ENCODE measurements around the gene KRT80. TPM values are rescaled to one million over a fixed set of nuclear protein-coding genes. Genes with fewer than 3 reads are reported as not detected.

KRT80 gene
- total and polyA plus RNA-seq, 7 donors: 0.11 to 14.0 (median 0.44) TPM

GRCh38 chr12:52204931-52205505, 13.2 kb upstream of the KRT80 start:
- peaks cover 5% of the 10 kb centered on the region for H3K4me1 ChIP-seq

GRCh38 chr12:52204095-52204930, 12.5 kb upstream of the KRT80 start:
- no peak for ATAC-seq
- H3K4me1 ChIP-seq: peaks cover 5% of the 10 kb centered on the region
- WGBS, 3 donors: 92 to 96% (median 95%) methylated on average over 18 of the region's 18 CpGs
- TF ChIP-seq CTCF (IDR thresholded peaks at IDR 0.05): no peak
- no peak overlapping the region for H3K4me3 ChIP-seq
- intact Hi-C loops (cut with DNase I): no loop called here
- H3K27me3 ChIP-seq (ENCODE audit: insufficient read depth in 3 of 3, low read length in 2 of 3): peaks cover 0 to 5% (median 1%) of the 10 kb centered on the region in 3 donors
- H3K36me3 ChIP-seq (ENCODE audit: insufficient read depth in 1 of 2, low read depth in 1 of 2): no peaks in the 10 kb centered on the region
- no peak overlapping the region for H3K27ac ChIP-seq
- no peak for DNase-seq
- no peaks in the 10 kb centered on the region for H3K9me3 ChIP-seq

More at GRCh38 chr12:52204931-52205505, 13.2 kb upstream of the KRT80 start:
- intact Hi-C loops (cut with DNase I): no loop called here
- Histone ChIP-seq H3K9me3 (no peaks in the 10 kb centered on the region), H3K27me3 (ENCODE audit: insufficient read depth in 3 of 3, low read length in 2 of 3) (peaks cover 0 to 9% (median 1%) of the 10 kb centered on the region in 3 donors), H3K27ac (no peak overlapping the region), H3K4me3 (no peak overlapping the region), H3K36me3 (ENCODE audit: insufficient read depth in 1 of 2, low read depth in 1 of 2) (no peaks in the 10 kb centered on the region)
- ATAC-seq: no peak
- DNase-seq: no peak
- no peak for TF ChIP-seq CTCF (IDR thresholded peaks at IDR 0.05)
- 87 to 96% (median 91%) methylated on average over 7 of the region's 7 CpGs for WGBS, 3 donors

GRCh38 chr12:52203079-52203921, 11.5 kb upstream of the KRT80 start:
- no peak for TF ChIP-seq CTCF (IDR thresholded peaks at IDR 0.05)
- DNase-seq (peak in 1 of 2 donors; percentile 56), ATAC-seq (peak in 2 of 4 donors; percentile 13 to 45)
- peaks cover 5% of the 10 kb centered on the region for H3K4me1 ChIP-seq
- H3K4me3 ChIP-seq: no peak overlapping the region
- H3K27me3 ChIP-seq (ENCODE audit: insufficient read depth in 3 of 3, low read length in 2 of 3): peaks cover 0 to 5% (median 1%) of the 10 kb centered on the region in 3 donors
- 42 to 59% (median 42%) methylated on average over 18 to 19 of the region's 19 CpGs for WGBS, 3 donors
- no peak overlapping the region for H3K27ac ChIP-seq
- intact Hi-C loops (cut with DNase I): no loop called here
- no peaks in the 10 kb centered on the region for H3K36me3 ChIP-seq (ENCODE audit: insufficient read depth in 1 of 2, low read depth in 1 of 2)
- H3K9me3 ChIP-seq: no peaks in the 10 kb centered on the region

- H3K4me3 ChIP-seq: no peak overlapping the region
- intact Hi-C loops (cut with DNase I): no loop called here
- no peak overlapping the region for H3K27ac ChIP-seq
- 26 to 44% (median 28%) methylated on average over 18 of the region's 18 CpGs for WGBS, 3 donors
- H3K36me3 ChIP-seq (ENCODE audit: insufficient read depth in 1 of 2, low read depth in 1 of 2): no peaks in the 10 kb centered on the region
- DNase-seq (no peak), ATAC-seq (no peak)
- H3K9me3 ChIP-seq: no peaks in the 10 kb centered on the region
- peaks cover 2% of the 10 kb centered on the region for H3K4me1 ChIP-seq
- peaks cover 0 to 5% (median 1%) of the 10 kb centered on the region in 3 donors for H3K27me3 ChIP-seq (ENCODE audit: insufficient read depth in 3 of 3, low read length in 2 of 3)
- no peak for TF ChIP-seq CTCF (IDR thresholded peaks at IDR 0.05)
Measured at GRCh38 chr12:52202361-52203078, 10.7 kb upstream of the KRT80 start.

All from psoas muscle (tissue), 8 donors.